Hematopoietic multipotent progenitor cell (in vitro differentiated cells): ENCODE measurements around the gene ANAPC13. TPM values are rescaled to one million over a fixed set of nuclear protein-coding genes. Genes with fewer than 3 reads are reported as not detected.
A peak's percentile ranks its signal among the peaks of the same experiment; 100 is the strongest.

Source experiments
- DNase-seq, 3 donors: peaks; one replicate each; pipeline ENCODE4 v3.0.0-alpha.2; 2011 to 2015; ENCODE audit warnings: low read depth in 2 of 3, low spot score in 2 of 3
- total RNA-seq: library from RNA; depleted of rRNA; stranded (reverse); fragments of >200 nt; gene quantifications from one replicate; pipeline ENCODE4 v1.2.3, GENCODE V29; 2012

The ANAPC13 gene
- total RNA-seq, 1 donor, result 15.1 TPM

- DNase-seq, result no peak
These were observed 28.3 kb downstream of the ANAPC13 start for GRCh38 chr3:134457376-134458074.

DNA sequence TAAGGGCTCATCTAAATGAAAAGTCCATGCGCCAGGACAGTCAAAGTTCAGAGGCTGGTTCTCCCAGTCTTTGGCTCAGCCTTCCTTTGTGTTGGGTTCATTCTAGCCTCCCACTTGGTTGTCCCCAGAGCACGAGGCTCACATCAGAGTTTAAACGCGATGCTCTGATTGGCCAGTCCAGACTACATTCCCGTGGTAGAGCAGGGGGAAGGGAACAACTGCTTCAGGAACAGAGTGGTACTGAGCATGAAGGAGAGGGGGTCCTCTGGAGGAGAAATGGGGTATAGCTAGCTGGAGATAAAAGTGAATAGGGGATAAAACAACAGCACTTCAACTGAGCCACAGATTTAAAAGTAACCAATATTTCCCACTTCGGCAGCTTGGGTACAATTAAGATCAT lies 32.2 kb downstream of the ANAPC13 start:
- no peak for DNase-seq

DNA sequence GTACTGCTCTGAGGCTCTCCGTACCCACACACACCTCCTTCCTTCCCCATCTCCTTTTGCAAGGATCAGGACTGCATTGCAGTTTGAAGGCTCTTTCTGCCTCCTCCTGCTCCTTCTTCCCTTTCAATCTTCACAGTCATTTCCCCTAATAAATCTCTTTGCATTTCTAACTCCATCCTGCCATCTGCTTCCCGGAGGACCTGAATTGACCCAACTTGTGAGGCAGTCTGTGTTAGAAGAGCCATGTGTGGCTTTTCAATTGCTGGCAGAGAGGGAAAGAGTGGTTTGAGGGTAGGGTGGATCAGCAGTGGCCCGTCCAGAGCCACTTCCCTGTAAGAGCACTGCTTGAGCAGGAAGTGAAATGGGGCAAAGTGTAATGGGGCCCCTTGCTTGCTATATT lies 35.8 kb downstream of the ANAPC13 start:
- DNase-seq, result peak in 2 of 3 donors; percentile 28 to 69

DNA sequence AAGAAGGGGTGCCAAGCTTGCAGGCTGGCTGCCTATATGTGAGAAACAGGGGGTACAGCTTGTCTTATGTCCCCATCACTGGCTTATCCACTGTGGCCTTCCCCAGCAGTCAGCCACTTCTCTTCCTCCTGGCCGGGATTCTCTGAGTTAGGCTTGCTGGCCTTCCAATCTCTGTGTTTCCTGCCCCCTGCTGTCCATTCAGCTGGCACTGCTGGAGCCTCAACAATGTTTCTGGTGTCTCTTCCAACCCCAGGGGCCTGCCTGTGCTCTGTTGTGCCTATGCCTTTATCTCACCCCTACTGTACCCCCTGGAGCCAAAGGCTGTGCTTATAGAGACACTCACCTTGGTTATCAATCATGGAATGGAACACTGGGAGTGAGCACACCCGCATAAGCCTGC lies 36.5 kb downstream of the ANAPC13 start:
- no peak for DNase-seq

- no peak for DNase-seq
These were observed 37.1 kb downstream of the ANAPC13 start for GRCh38 chr3:134448664-134449063.

GRCh38 chr3:134447351-134447750 lies 38.4 kb downstream of the ANAPC13 start:
- no peak for DNase-seq

- DNase-seq, result no peak
These were observed 39.0 kb downstream of the ANAPC13 start for GRCh38 chr3:134446800-134447199.

- no peak for DNase-seq
These were observed 40.1 kb downstream of the ANAPC13 start for GRCh38 chr3:134445636-134446035.

DNA sequence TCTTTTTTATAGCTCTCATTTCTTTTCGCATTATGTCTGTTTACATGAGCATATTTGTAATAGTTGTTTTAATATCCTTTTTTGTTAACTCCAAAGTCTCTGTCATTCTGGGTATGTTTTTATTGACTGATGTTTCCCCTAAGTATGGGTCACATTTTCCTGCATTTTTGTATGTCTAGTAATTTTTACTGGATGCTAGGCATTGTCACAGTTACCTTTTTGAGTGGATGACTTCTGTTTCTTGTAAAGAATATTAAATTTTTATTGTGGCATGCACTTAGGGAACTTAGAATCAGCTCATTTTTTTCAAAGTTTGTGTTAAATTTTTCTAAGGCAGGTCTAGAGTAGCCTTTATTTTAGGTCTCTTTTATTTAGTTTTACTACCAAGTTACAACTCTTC lies 40.7 kb downstream of the ANAPC13 start:
- DNase-seq, result no peak

- no peak for DNase-seq
These were observed 44.0 kb downstream of the ANAPC13 start for GRCh38 chr3:134441821-134442220.

DNA sequence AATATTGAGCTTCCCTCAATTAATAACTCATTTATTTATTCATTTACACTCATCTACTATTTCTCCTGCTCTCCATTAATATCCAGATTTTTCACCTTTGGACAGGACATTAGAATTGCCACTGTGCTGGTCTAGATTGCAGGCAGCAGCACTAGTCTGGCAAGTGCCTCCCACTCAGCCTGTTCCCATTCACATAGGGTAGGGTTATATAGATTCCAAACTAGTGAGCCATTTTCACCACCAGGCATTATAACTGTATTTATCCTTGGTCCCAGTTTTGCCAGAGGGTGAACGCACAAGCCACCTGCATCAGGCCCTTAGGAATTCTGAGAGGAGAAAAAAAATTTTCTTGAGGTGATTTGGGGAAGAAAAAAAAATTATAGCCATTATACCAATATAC lies 44.5 kb downstream of the ANAPC13 start:
- DNase-seq, result no peak

DNA sequence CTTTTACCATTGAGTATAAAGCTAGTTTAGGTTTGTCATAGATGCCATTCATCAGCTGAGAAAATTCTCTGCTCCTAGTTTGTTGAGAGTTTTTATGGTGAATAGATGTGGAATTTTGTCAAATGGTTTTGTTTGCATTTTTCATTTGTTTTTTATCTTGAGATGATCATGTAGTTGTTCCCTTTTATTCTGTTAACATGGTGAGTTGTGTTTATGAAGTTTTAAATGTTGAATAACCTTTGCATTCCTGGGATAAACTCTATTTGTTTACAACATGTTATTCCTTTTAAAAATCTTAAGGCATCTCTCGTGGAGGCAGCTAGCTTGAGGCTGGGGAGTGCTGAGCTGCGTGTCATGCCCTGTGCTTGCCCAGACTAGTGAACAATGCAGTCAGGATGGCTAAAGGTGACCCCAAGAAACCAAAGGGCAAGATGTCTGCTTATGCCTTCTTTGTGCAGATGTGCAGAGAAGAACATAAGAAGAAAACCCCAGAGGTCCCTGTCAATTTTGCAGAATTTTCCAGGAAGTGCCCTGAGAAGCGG lies 48.5 kb downstream of the ANAPC13 start:
- DNase-seq, result no peak

DNA sequence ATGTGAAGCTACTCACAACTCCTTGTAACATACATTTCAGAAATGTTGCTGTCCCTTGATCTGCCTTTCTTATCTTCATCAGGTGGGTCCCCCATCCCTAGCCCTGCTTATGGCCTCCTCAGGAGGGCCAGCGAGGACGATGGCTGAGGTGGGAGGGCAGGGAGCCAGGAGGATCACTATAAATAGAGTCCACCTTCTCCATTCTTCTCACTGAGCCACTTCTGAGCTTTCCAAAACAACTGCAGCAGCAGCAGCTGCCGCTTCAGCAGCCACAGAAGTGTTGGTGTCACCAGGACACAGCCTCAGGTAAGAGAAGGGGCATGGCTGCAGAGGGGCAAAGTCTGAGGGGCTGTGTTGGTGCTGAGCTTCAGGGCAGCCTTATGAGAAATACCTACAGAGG lies 53.5 kb downstream of the ANAPC13 start:
- no peak for DNase-seq

- no peak for DNase-seq
These were observed 54.8 kb downstream of the ANAPC13 start for GRCh38 chr3:134430950-134431445.

- DNase-seq, result no peak
These were observed 55.6 kb downstream of the ANAPC13 start for GRCh38 chr3:134430174-134430573.

DNA sequence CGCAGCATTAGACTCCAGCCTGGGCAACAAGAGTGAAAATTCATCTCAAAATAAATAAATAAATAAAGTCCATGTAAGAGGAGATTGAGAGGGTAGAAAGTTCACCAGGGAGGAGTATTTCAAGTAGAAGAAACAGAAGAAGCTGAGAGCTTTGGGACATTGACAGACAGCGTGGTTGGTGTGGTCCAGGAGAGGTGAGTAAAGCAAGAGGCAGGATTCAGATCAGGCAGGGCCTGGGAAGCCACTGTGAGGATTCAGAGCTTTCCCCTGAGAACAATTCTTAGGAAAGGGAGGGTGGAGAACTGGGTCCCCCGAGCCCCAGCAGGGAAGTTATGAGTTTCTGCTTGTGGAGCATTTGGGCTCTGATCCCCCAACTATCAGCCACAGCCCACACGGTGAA lies 57.4 kb downstream of the ANAPC13 start:
- DNase-seq, result no peak

Other genes with a start within 250 kb of the ANAPC13 start
- gene RYK, start 235.1 kb downstream of the ANAPC13 start, total RNA-seq, result 27.2 TPM
- gene AMOTL2, start 111.5 kb downstream of the ANAPC13 start, total RNA-seq, result 1.6 TPM
- gene CEP63, start 72 bp upstream of the ANAPC13 start, total RNA-seq, result 15.9 TPM
- under 0.01 TPM for gene KY, start 165.0 kb upstream of the ANAPC13 start, total RNA-seq